Measurements from ENCODE around the gene KCNJ14. TPM values are rescaled to one million over a fixed set of nuclear protein-coding genes. Genes with fewer than 3 reads are reported as not detected.

Gene KCNJ14
- total and polyA plus RNA-seq, 2 experiments from 2014 or later, result 0.48 to 0.97 TPM

GRCh38 chr19:48469289-48469881 lies 14.0 kb downstream of the KCNJ14 start, which contains the start of gene CYTH2:
Gene CYTH2 (plus strand): TSS chr19:48469369. CDS start chr19:48469508, 139 bp downstream.
- peaks cover 6% of the 10 kb centered on the region for H3F3A ChIP-seq (ENCODE audit: insufficient read depth)
- peak within 1 kb of the TSS; percentile 94 for H3K9ac ChIP-seq
- 1% methylated on average over 46 to 48 of the region's 66 CpGs for WGBS, 2 experiments (ENCODE audit: low coverage in 1 of 2, low lambda C conversion rate in 2 of 2, missing lambda C conversion rate in 2 of 2)
- peak within 1 kb of the TSS; percentile 80 for H3K4me3 ChIP-seq
- peak; percentile 89 for DNase-seq
- H3K4me1 ChIP-seq (ENCODE audit: insufficient read depth), result peaks cover 12% of the 10 kb centered on the region
- H4K20me1 ChIP-seq (ENCODE audit: insufficient read depth), result no peaks in the 10 kb centered on the region; the same call in 1 of the 2 replicates
- H3K4me2 ChIP-seq (ENCODE audit: unreplicated experiment), result peak within 1 kb of the TSS; percentile 92
- peaks cover 37% of the 10 kb centered on the region for H3K36me3 ChIP-seq (ENCODE audit: low read depth)
- peak within 1 kb of the TSS; percentile 81 for H2AFZ ChIP-seq
- H3K27me3 ChIP-seq (replicated peaks; ENCODE audit: insufficient read depth), result no peaks in the 10 kb centered on the region
- H3K9me3 ChIP-seq (ENCODE audit: low read depth), result no peaks in the 10 kb centered on the region
- H3K27ac ChIP-seq, result peak within 1 kb of the TSS; percentile 87
- TF ChIP-seq EZH2 (IDR thresholded peaks at IDR 0.05; ENCODE audit: insufficient read depth, poor library complexity, severe bottlenecking) (no peak), EZH2phosphoT487 (IDR thresholded peaks at IDR 0.05; ENCODE audit: insufficient read depth, low read depth) (no peak)
- H3K79me2 ChIP-seq (ENCODE audit: insufficient read depth), result peaks cover 37% of the 10 kb centered on the region
- in situ Hi-C loops (cut with MboI), result no loop called here
- H3K9me2 ChIP-seq (ENCODE audit: insufficient read depth), result no peaks in the 10 kb centered on the region

- H3K9me3 ChIP-seq (ENCODE audit: low read depth), result no peaks in the 10 kb centered on the region
- H3K36me3 ChIP-seq (ENCODE audit: low read depth), result peaks cover 41% of the 10 kb centered on the region
- H3K4me3 ChIP-seq, result peak overlapping the region; percentile 80
- H3K4me1 ChIP-seq (ENCODE audit: insufficient read depth), result peaks cover 12% of the 10 kb centered on the region
- TF ChIP-seq EZH2phosphoT487 (IDR thresholded peaks at IDR 0.05; ENCODE audit: insufficient read depth, low read depth) (no peak), EZH2 (IDR thresholded peaks at IDR 0.05; ENCODE audit: insufficient read depth, poor library complexity, severe bottlenecking) (no peak)
- no peaks in the 10 kb centered on the region for H3K9me2 ChIP-seq (ENCODE audit: insufficient read depth)
- DNase-seq, result no peak
- peak overlapping the region; percentile 94 for H3K9ac ChIP-seq
- H3F3A ChIP-seq (ENCODE audit: insufficient read depth), result peaks cover 6% of the 10 kb centered on the region
- H3K79me2 ChIP-seq (ENCODE audit: insufficient read depth), result peaks cover 37% of the 10 kb centered on the region
- H3K27me3 ChIP-seq (replicated peaks; ENCODE audit: insufficient read depth), result no peaks in the 10 kb centered on the region
- H3K4me2 ChIP-seq (ENCODE audit: unreplicated experiment), result peak overlapping the region; percentile 92
- WGBS, 2 experiments (ENCODE audit: low coverage in 1 of 2, low lambda C conversion rate in 2 of 2, missing lambda C conversion rate in 2 of 2), result 57 to 62% methylated on average over 18 to 20 of the region's 20 CpGs
- H4K20me1 ChIP-seq (ENCODE audit: insufficient read depth), result no peaks in the 10 kb centered on the region; the same call in 1 of the 2 replicates
- no peak overlapping the region for H3K27ac ChIP-seq
- in situ Hi-C loops (cut with MboI), result no loop called here
- H2AFZ ChIP-seq, result no peak overlapping the region
Measured at GRCh38 chr19:48469934-48470680, 14.7 kb downstream of the KCNJ14 start.

GRCh38 chr19:48470856-48471255 lies 15.5 kb downstream of the KCNJ14 start:
- H3K9me2 ChIP-seq (ENCODE audit: insufficient read depth), result no peaks in the 10 kb centered on the region
- no peak for TF ChIP-seq EZH2phosphoT487 (IDR thresholded peaks at IDR 0.05; ENCODE audit: insufficient read depth, low read depth)
- no peak for TF ChIP-seq EZH2 (IDR thresholded peaks at IDR 0.05; ENCODE audit: insufficient read depth, poor library complexity, severe bottlenecking)

GRCh38 chr19:48471836-48472235 lies 16.5 kb downstream of the KCNJ14 start:
- in situ Hi-C loops (cut with MboI), result no loop called here
- H3K4me3 ChIP-seq, result no peak overlapping the region
- no peaks in the 10 kb centered on the region for H3K27me3 ChIP-seq (replicated peaks; ENCODE audit: insufficient read depth)
- H3K4me2 ChIP-seq (ENCODE audit: unreplicated experiment), result no peak overlapping the region
- DNase-seq, result no peak
- no peak overlapping the region for H3K9ac ChIP-seq
- H3K79me2 ChIP-seq (ENCODE audit: insufficient read depth), result peaks cover 37% of the 10 kb centered on the region
- no peaks in the 10 kb centered on the region for H3K9me2 ChIP-seq (ENCODE audit: insufficient read depth)
- H3K27ac ChIP-seq, result no peak overlapping the region
- TF ChIP-seq EZH2 (IDR thresholded peaks at IDR 0.05; ENCODE audit: insufficient read depth, poor library complexity, severe bottlenecking) (no peak), EZH2phosphoT487 (IDR thresholded peaks at IDR 0.05; ENCODE audit: insufficient read depth, low read depth) (no peak)
- H3K9me3 ChIP-seq (ENCODE audit: low read depth), result no peaks in the 10 kb centered on the region
- peaks cover 3% of the 10 kb centered on the region for H3K4me1 ChIP-seq (ENCODE audit: insufficient read depth)
- H3F3A ChIP-seq (ENCODE audit: insufficient read depth), result peaks cover 3% of the 10 kb centered on the region; the same call in 1 of the 2 replicates
- no peaks in the 10 kb centered on the region; the same call in 1 of the 2 replicates for H4K20me1 ChIP-seq (ENCODE audit: insufficient read depth)
- peaks cover 48% of the 10 kb centered on the region for H3K36me3 ChIP-seq (ENCODE audit: low read depth)
- no peak overlapping the region for H2AFZ ChIP-seq
- 89% methylated on average over 4 of the region's 4 CpGs for WGBS, 2 experiments (ENCODE audit: low coverage in 1 of 2, low lambda C conversion rate in 2 of 2, missing lambda C conversion rate in 2 of 2)

More at GRCh38 chr19:48470856-48471255, 15.5 kb downstream of the KCNJ14 start:
- Histone ChIP-seq H4K20me1 (ENCODE audit: insufficient read depth) (no peaks in the 10 kb centered on the region; the same call in 1 of the 2 replicates), H3K27ac (no peak overlapping the region), H3K36me3 (ENCODE audit: low read depth) (peaks cover 47% of the 10 kb centered on the region), H3K9me3 (ENCODE audit: low read depth) (no peaks in the 10 kb centered on the region), H2AFZ (no peak overlapping the region), H3K79me2 (ENCODE audit: insufficient read depth) (peaks cover 37% of the 10 kb centered on the region), H3K4me3 (peak overlapping the region; percentile 80), H3F3A (ENCODE audit: insufficient read depth) (peaks cover 6% of the 10 kb centered on the region; the same call in 1 of the 2 replicates), H3K9ac (no peak overlapping the region), H3K4me1 (ENCODE audit: insufficient read depth) (peaks cover 12% of the 10 kb centered on the region), H3K27me3 (replicated peaks; ENCODE audit: insufficient read depth) (no peaks in the 10 kb centered on the region), H3K4me2 (ENCODE audit: unreplicated experiment) (peak overlapping the region; percentile 92)
- 80 to 84% methylated on average over 10 of the region's 10 CpGs for WGBS, 2 experiments (ENCODE audit: low coverage in 1 of 2, low lambda C conversion rate in 2 of 2, missing lambda C conversion rate in 2 of 2)
- no peak for DNase-seq
- in situ Hi-C loops (cut with MboI), result no loop called here
